HepG2 (cell line): ENCODE measurements around the gene EMILIN1. TPM values are rescaled to one million over a fixed set of nuclear protein-coding genes. Genes with fewer than 3 reads are reported as not detected.

Experiments used
- BRCA1 ChIP-seq: sonication (generic); formaldehyde crosslinking; IDR thresholded peaks from 2 replicates; pipeline ENCODE4 v1.4.0; 2020; ENCODE audit warnings: missing genetic modification reagents
- CREB3 ChIP-seq: sonication (generic); formaldehyde crosslinking; IDR thresholded peaks from 2 replicates; pipeline ENCODE4 v1.5.0; 2020; ENCODE audit warnings: missing genetic modification reagents
- DRAP1 ChIP-seq: IDR thresholded peaks from 2 replicates; pipeline ENCODE4 v1.6.1; 2016; ENCODE audit warnings: missing genetic modification reagents, missing compliant biosample characterization
- E2F1 ChIP-seq: sonication (generic); formaldehyde crosslinking; IDR thresholded peaks from 2 replicates; pipeline ENCODE4 v1.5.0; 2020; ENCODE audit warnings: missing genetic modification reagents
- ELF3 ChIP-seq: IDR thresholded peaks from 2 replicates; pipeline ENCODE4 v1.6.1; 2016; ENCODE audit warnings: missing genetic modification reagents, missing compliant biosample characterization
- SRSF9 ChIP-seq: fragments of 200-400 bp; formaldehyde crosslinking; IDR thresholded peaks from 2 replicates; pipeline ENCODE4 v1.6.1; 2018; ENCODE audit warnings: borderline replicate concordance, mild to moderate bottlenecking, low read depth, low read length; ENCODE audit not compliant: insufficient read depth, poor library complexity, severe bottlenecking
- TAF15 ChIP-seq: fragments of 200-400 bp; formaldehyde crosslinking; IDR thresholded peaks from one replicate; pipeline ENCODE4 v1.6.1; 2018; ENCODE audit warnings: mild to moderate bottlenecking, low read depth, low read length; ENCODE audit not compliant: poor library complexity, severe bottlenecking
- ZFP82 ChIP-seq: sonication (generic); formaldehyde crosslinking; IDR thresholded peaks from 2 replicates; pipeline ENCODE4 v1.5.1; 2020; ENCODE audit warnings: mild to moderate bottlenecking, missing genetic modification reagents, borderline replicate concordance
- ZHX1 ChIP-seq: sonication (generic); formaldehyde crosslinking; IDR thresholded peaks from 2 replicates; pipeline ENCODE4 v1.8.1; 2022; ENCODE audit warnings: low read depth, mild to moderate bottlenecking, missing genetic modification reagents
- ZNF230 ChIP-seq: sonication (generic); formaldehyde crosslinking; IDR thresholded peaks from 2 replicates; pipeline ENCODE4 v1.4.0; 2020; ENCODE audit warnings: mild to moderate bottlenecking, missing genetic modification reagents
- ZNF24 ChIP-seq: fragments of 450-650 bp; IDR thresholded peaks from 2 replicates; pipeline ENCODE4 v1.6.1; 2017; ENCODE audit warnings: antibody characterized with exemption, mild to moderate bottlenecking
- ZNF546 ChIP-seq: sonication (generic); formaldehyde crosslinking; conservative IDR thresholded peaks from 2 replicates; pipeline ENCODE4 v1.8.1; 2023; ENCODE audit warnings: mild to moderate bottlenecking, missing genetic modification reagents
- ZNF563 ChIP-seq: sonication (generic); formaldehyde crosslinking; IDR thresholded peaks from 2 replicates; pipeline ENCODE4 v1.8.0; 2022; ENCODE audit warnings: mild to moderate bottlenecking, moderate library complexity, missing genetic modification reagents
- ZNF639 ChIP-seq: conservative IDR thresholded peaks from 2 replicates; pipeline ENCODE4 v1.6.1; 2018; ENCODE audit warnings: missing genetic modification reagents
- polyA plus RNA-seq, 8 experiments: library from polyadenylated mRNA; depleted of rRNA in 3 of 8; stranded (reverse) in 7 of 8; unstranded in 1 of 8; fragments of >200 nt; fragmentation: Illumina TruSeq in 4 of 8; extraction: Trizol in 4 of 8; gene quantifications; 2 replicates each; pipeline versions ENCODE4 v1.2.1 to v1.2.3, GENCODE V29; 2011 to 2016; ENCODE audit warnings: low read depth in 4 of 8, missing spikeins in 1 of 8, mixed read lengths in 1 of 8; ENCODE audit not compliant: insufficient read depth in 1 of 8
- total RNA-seq, 5 experiments: library from RNA; depleted of rRNA; stranded (reverse); fragments of >200 nt; fragmentation: Illumina TruSeq; extraction: Trizol; gene quantifications; 2 replicates each; pipeline ENCODE4 v1.2.3, GENCODE V29; 2016; ENCODE audit warnings: low read depth in 1 of 5

EMILIN1 gene
- total and polyA plus RNA-seq, 2 of the 13 experiments (the other 11 are each of a cell fraction or from before 2014, with no cell fraction given): 8.1 to 9.7 TPM

- peak; percentile 17 for TF ChIP-seq ZNF639 (CRISPR knock-in tag)
- peak; percentile 31 for TF ChIP-seq E2F1
- peak; percentile 75 for TF ChIP-seq ZHX1
- no peak for TF ChIP-seq SRSF9
- peak; percentile 42; the same call in 1 of the 2 replicates for TF ChIP-seq DRAP1 (CRISPR knock-in tag)
- TF ChIP-seq ZNF563 (CRISPR knock-in tag): peak; percentile 85; the same call in 1 of the 2 replicates
- TF ChIP-seq ZNF24: peak; percentile 100
- TF ChIP-seq ZNF230 (CRISPR knock-in tag): peak; percentile 2; the same call in 1 of the 2 replicates
- peak; percentile 79 for TF ChIP-seq CREB3 (CRISPR knock-in tag)
- TF ChIP-seq TAF15: no peak
- peak; percentile 8 for TF ChIP-seq ELF3 (CRISPR knock-in tag)
- TF ChIP-seq ZFP82 (CRISPR knock-in tag): peak; percentile 89; the same call in 1 of the 2 replicates
- TF ChIP-seq ZNF546 (CRISPR knock-in tag): no peak
- peak; percentile 32; the same call in 1 of the 2 replicates for TF ChIP-seq BRCA1 (CRISPR knock-in tag)
These were observed 28.0 kb upstream of the EMILIN1 start (continued) for GRCh38 chr2:27050281-27050995.
